ENCODE measurements around the gene KRTAP1-3.
"Not testable (repeated sequence)": the region's sequence is repeated elsewhere in the genome, so short reads cannot be mapped to it uniquely, and the experiment has no call there.

Gene KRTAP1-3

DNA sequence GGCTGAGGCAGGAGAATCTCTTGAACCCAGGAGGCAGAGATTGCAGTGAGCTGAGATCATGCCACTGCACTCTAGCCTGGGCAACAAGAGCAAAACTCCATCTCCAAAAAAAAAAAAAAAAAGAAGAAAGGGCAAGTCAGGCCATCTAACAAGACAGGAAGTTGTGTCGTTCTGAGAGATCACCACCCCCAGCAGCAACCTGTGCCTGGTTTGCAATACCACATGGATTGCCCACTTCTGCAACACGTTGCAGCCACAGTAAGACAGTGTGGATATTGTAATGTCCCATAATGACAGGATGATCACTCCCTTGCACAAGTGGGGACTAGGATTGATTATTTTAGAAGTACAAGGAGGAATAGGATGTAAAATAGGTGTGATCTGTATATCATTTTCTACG, 34.4 kb upstream of the KRTAP1-3 start:
- DNase-seq (ENCODE audit: extremely low read depth, insufficient read length): no peak
- Histone ChIP-seq H3K36me3 (ENCODE audit: control insufficient read depth, insufficient read depth, low read length) (no peaks in the 10 kb centered on the region), H3K4me3 (replicated peaks; ENCODE audit: low read depth, low read length) (no peak overlapping the region), H3K27me3 (replicated peaks; ENCODE audit: control insufficient read depth, insufficient read depth, low read length) (no peaks in the 10 kb centered on the region)
- TF ChIP-seq, protein P1, sequence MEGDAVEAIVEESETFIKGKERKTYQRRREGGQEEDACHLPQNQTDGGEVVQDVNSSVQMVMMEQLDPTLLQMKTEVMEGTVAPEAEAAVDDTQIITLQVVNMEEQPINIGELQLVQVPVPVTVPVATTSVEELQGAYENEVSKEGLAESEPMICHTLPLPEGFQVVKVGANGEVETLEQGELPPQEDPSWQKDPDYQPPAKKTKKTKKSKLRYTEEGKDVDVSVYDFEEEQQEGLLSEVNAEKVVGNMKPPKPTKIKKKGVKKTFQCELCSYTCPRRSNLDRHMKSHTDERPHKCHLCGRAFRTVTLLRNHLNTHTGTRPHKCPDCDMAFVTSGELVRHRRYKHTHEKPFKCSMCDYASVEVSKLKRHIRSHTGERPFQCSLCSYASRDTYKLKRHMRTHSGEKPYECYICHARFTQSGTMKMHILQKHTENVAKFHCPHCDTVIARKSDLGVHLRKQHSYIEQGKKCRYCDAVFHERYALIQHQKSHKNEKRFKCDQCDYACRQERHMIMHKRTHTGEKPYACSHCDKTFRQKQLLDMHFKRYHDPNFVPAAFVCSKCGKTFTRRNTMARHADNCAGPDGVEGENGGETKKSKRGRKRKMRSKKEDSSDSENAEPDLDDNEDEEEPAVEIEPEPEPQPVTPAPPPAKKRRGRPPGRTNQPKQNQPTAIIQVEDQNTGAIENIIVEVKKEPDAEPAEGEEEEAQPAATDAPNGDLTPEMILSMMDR (IDR thresholded peaks at IDR 0.05; ENCODE audit: insufficient read depth, low read length, poor library complexity, severe bottlenecking): no peak

DNA sequence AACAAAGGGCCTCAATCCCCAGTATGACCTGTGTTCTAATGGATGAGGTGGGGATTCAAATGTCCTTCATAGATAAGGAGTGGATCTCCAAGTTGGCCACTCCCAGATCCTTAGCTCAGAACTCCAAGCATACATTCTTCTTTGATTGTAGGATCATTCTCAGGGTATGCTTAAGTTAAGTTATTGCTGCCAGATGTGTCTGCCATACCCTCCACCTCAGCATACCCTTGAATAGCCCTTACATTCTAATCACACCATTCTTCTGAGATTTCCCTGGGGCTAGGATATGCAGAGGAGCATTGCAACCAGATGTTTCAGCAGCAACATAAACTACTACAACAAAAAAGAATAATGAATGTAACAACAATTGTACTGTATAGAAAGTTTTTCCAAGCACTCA, 32.6 kb upstream of the KRTAP1-3 start:
- H3K27me3 ChIP-seq (replicated peaks; ENCODE audit: control insufficient read depth, insufficient read depth, low read length): no peaks in the 10 kb centered on the region
- no peak for DNase-seq (ENCODE audit: extremely low read depth, insufficient read length)
- TF ChIP-seq, protein P1 (IDR thresholded peaks at IDR 0.05; ENCODE audit: insufficient read depth, low read length, poor library complexity, severe bottlenecking): no peak
- no peaks in the 10 kb centered on the region for H3K36me3 ChIP-seq (ENCODE audit: control insufficient read depth, insufficient read depth, low read length)
- no peak overlapping the region for H3K4me3 ChIP-seq (replicated peaks; ENCODE audit: low read depth, low read length)

DNA sequence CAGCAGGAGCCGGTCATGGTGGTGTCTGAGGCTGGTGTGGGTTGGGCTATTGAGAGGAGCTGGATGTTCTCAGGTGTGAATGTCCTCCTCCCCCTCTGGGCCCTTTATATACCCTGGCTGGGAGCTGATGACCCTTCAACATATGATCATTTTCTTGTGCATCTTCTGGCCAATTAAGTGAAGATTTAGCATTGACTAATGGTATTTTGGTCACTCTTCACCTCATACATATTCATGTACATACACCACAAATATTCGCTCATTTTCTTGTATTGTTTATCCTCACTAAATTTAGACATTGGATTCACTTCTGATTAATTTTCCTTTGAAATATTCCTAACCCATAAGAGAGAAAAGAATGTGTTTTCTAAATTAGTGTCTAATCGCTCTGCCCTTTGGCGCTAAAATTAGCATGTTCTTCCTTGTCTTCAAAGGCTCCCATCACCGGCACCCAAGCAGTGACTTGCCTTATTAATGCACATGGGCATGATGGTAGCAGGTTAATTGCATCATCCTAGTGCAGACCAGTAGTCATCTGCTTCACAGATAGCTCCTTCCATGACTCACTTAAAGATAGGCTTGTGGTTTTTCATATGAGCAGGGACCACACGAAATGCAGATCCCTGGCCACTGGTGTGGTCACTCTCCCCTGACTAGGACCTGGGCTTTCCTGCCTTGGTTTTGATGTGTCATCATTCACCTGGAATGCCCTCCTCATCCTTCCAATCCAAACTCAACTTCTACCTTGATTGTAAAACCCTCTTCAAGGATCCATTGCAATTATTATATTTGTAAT, 31.4 kb upstream of the KRTAP1-3 start, which contains the start of gene KRTAP2-4:
KRTAP2-4 (minus strand) TSS at position 51 of the 796 bp plus-strand sequence; CDS start at position 17, 34 bp downstream.
- DNase-seq (ENCODE audit: extremely low read depth, insufficient read length): no peak

DNA sequence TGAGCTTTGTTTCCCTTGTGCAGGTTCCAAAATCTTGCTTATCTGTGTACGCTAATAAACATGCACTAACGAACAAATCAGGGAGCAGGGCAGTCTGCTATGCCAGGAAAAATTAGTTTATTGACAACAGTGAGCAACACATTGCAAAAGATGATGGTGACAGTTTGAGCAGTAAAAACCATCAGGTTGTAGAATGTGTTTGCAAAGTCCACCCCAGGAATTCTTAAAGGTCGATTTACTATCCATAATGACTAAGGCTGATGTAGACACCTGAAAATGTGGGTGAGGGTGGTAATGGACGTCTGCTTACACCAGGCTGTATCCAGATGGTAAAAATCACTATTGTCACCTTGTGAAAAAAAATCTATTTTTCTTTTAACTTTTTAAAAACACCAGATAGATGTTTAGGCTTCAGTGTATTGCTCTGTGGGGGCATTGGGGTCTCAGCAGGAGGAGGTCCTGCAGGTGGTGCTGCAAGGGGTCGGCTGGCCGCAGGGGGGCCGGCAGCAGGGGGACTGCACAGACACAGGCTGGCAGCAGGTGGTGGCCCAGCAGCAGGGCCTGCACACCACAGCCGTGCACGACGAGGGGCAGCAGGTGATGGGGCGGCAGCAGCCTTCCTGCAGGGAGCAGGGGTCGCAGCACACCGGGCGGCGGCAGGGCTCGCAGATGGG, 30.5 kb upstream of the KRTAP1-3 start:
- not testable (repeated sequence) for H3K36me3 ChIP-seq (ENCODE audit: control insufficient read depth, insufficient read depth, low read length); DNase-seq (ENCODE audit: extremely low read depth, insufficient read length); H3K4me3 ChIP-seq (replicated peaks; ENCODE audit: low read depth, low read length); H3K27me3 ChIP-seq (replicated peaks; ENCODE audit: control insufficient read depth, insufficient read depth, low read length)

More for the DNA sequence above, 31.4 kb upstream of the KRTAP1-3 start, which contains the start of gene KRTAP2-4:
- no peak within 1 kb of the TSS for H3K4me3 ChIP-seq (replicated peaks; ENCODE audit: low read depth, low read length)
- TF ChIP-seq, protein P1 (IDR thresholded peaks at IDR 0.05; ENCODE audit: insufficient read depth, low read length, poor library complexity, severe bottlenecking): no peak
- no peaks in the 10 kb centered on the region; the same call in 1 of the 2 replicates for H3K27me3 ChIP-seq (replicated peaks; ENCODE audit: control insufficient read depth, insufficient read depth, low read length)
- no peaks in the 10 kb centered on the region for H3K36me3 ChIP-seq (ENCODE audit: control insufficient read depth, insufficient read depth, low read length)

DNA sequence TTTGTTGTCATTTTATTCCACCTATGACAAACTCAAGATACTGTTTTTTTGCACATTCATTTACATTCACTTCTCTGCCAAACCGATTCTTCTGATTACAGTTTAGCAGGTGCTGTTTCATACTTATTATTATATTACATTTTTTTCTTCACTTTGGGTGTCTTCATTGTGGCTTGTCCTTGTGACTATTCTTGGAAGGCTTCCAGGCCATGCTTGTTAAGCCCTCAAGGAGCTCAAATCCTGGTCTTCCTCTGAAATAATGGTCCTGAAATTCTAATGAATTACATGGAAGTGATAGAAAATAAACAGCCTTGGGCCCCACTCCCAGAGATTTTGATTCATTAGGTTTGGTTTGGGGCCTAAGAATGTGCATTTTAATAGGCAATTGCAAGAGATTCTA, 29.6 kb upstream of the KRTAP1-3 start:
- Histone ChIP-seq H3K27me3 (replicated peaks; ENCODE audit: control insufficient read depth, insufficient read depth, low read length) (no peaks in the 10 kb centered on the region; the same call in 1 of the 2 replicates), H3K36me3 (ENCODE audit: control insufficient read depth, insufficient read depth, low read length) (no peaks in the 10 kb centered on the region), H3K4me3 (replicated peaks; ENCODE audit: low read depth, low read length) (no peak overlapping the region)
- TF ChIP-seq, protein P1 (IDR thresholded peaks at IDR 0.05; ENCODE audit: insufficient read depth, low read length, poor library complexity, severe bottlenecking): no peak
- DNase-seq (ENCODE audit: extremely low read depth, insufficient read length): no peak

DNA sequence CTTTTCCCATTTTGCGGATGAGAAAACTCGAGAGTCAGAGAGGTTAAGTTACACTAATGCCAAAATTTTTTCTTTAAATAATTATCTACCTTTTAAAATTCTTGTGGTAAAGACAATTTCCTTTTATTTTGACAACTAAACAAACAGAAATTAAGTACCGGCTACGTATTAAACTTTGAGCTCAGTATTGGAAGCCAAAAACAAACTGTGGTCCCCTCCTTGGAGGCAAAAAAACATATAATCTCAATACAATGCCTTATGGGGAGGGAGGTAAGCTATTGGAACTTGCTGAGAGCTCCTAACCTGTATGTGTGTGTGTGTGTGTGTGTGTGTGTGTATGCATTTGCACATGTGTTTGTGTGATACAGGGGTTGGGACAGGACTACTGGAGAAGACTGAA, 28.8 kb upstream of the KRTAP1-3 start:
- DNase-seq (ENCODE audit: extremely low read depth, insufficient read length): no peak
- no peaks in the 10 kb centered on the region for H3K36me3 ChIP-seq (ENCODE audit: control insufficient read depth, insufficient read depth, low read length)
- TF ChIP-seq, protein P1 (IDR thresholded peaks at IDR 0.05; ENCODE audit: insufficient read depth, low read length, poor library complexity, severe bottlenecking): no peak
- no peak overlapping the region for H3K4me3 ChIP-seq (replicated peaks; ENCODE audit: low read depth, low read length)
- no peaks in the 10 kb centered on the region; the same call in 1 of the 2 replicates for H3K27me3 ChIP-seq (replicated peaks; ENCODE audit: control insufficient read depth, insufficient read depth, low read length)

Measured in GM06990 (cell line).